Tibial nerve (tissue), 4 donors: Measurements from ENCODE around the gene A3GALT2. TPM values are rescaled to one million over a fixed set of nuclear protein-coding genes. Genes with fewer than 3 reads are reported as not detected.

Experiments
- DNase-seq, 2 donors: peaks; one replicate each; pipeline ENCODE4 v3.0.0-alpha.2; 2019; ENCODE audit warnings: low spot score in 2 of 2
- H3K27ac ChIP-seq, 4 donors: fragments of 200-600 bp; sonication (generic) in 3 of 4; one replicate each; pipeline ENCODE4 v1.5.1; 2017 to 2019; ENCODE audit warnings: mild to moderate bottlenecking in 1 of 4
- H3K27me3 ChIP-seq, 2 donors: fragments of 200-600 bp; sonication (generic) in 1 of 2; one replicate each; pipeline versions ENCODE4 v1.5.1 to v1.6.0; 2017 to 2019
- H3K36me3 ChIP-seq, 3 donors: fragments of 200-600 bp; sonication (generic); one replicate each; pipeline ENCODE4 v1.5.1; 2018 to 2019
- H3K4me1 ChIP-seq, 4 donors: fragments of 200-600 bp; sonication (generic) in 3 of 4; one replicate each; pipeline ENCODE4 v1.5.1; 2017 to 2019
- H3K4me3 ChIP-seq, 4 donors: fragments of 200-600 bp; sonication (generic) in 3 of 4; one replicate each; pipeline ENCODE4 v1.5.1; 2017 to 2019; ENCODE audit warnings: mild to moderate bottlenecking in 1 of 4, moderate library complexity in 1 of 4
- H3K9me3 ChIP-seq, 4 donors: fragments of 200-600 bp; sonication (generic) in 3 of 4; one replicate each; pipeline ENCODE4 v1.5.1; 2017 to 2019
- CTCF ChIP-seq, 5 experiments: fragments of 200-600 bp in 3 of 5; fragments of 450-650 bp in 2 of 5; sonication (generic) in 3 of 5; IDR thresholded peaks; one replicate each; pipeline ENCODE4 v1.5.1; 2016 to 2019; ENCODE audit warnings: antibody characterized with exemption in 5 of 5, mild to moderate bottlenecking in 3 of 5, moderate library complexity in 2 of 5
- EP300 ChIP-seq, 2 donors: sonication (generic); formaldehyde crosslinking; IDR thresholded peaks; one replicate each; pipeline ENCODE4 v1.6.1; 2017; ENCODE audit warnings: antibody characterized with exemption in 2 of 2, mild to moderate bottlenecking in 1 of 2
- POLR2A ChIP-seq, 2 donors: fragments of 450-650 bp; IDR thresholded peaks; one replicate each; pipeline ENCODE4 v1.6.1; 2017; ENCODE audit warnings: antibody characterized with exemption in 2 of 2, mild to moderate bottlenecking in 2 of 2, moderate library complexity in 2 of 2
- WGBS, 2 donors: methylation state at CpG; one replicate each; pipeline ENCODE4 v1.1.5; 2018; 5-methylcytosine and 5-hydroxymethylcytosine counted together
- total RNA-seq, 4 donors: library from RNA; depleted of rRNA; stranded (reverse); fragments of >200 nt; gene quantifications; one replicate each; pipeline ENCODE4 v1.1.0, GENCODE V29; 2016

The A3GALT2 gene
- total RNA-seq, 4 donors from 2014 or later: 0.42 to 0.66 TPM; not detected in 2

GRCh38 chr1:33300673-33301072 is 20.2 kb downstream of the A3GALT2 start:
- WGBS, 2 donors: 41 to 67% methylated on average over 5 of the region's 5 CpGs
- Histone ChIP-seq H3K36me3 (peaks cover 0 to 36% (median 5%) of the 10 kb centered on the region in 3 donors), H3K4me1 (peaks cover 3 to 42% (median 20%) of the 10 kb centered on the region in 4 donors), H3K9me3 (no peaks in the 10 kb centered on the region), H3K27ac (peak overlapping the region; percentile 47 to 85 (median 78)), H3K4me3 (no peak overlapping the region), H3K27me3 (no peaks in the 10 kb centered on the region)
- TF ChIP-seq CTCF (IDR thresholded peaks at IDR 0.05) (no peak), POLR2A (IDR thresholded peaks at IDR 0.05) (no peak), EP300 (IDR thresholded peaks at IDR 0.05) (peak in 1 of 2 donors; percentile 20)
- peak; percentile 55 to 75 for DNase-seq

- Histone ChIP-seq H3K27ac (peak overlapping the region; percentile 35 to 85 (median 66)), H3K27me3 (no peaks in the 10 kb centered on the region), H3K36me3 (peaks cover 0 to 44% (median 5%) of the 10 kb centered on the region in 3 donors), H3K4me3 (no peak overlapping the region), H3K9me3 (no peaks in the 10 kb centered on the region), H3K4me1 (peaks cover 3 to 52% (median 22%) of the 10 kb centered on the region in 4 donors)
- DNase-seq: no peak
- TF ChIP-seq EP300 (IDR thresholded peaks at IDR 0.05) (no peak), CTCF (IDR thresholded peaks at IDR 0.05) (no peak), POLR2A (IDR thresholded peaks at IDR 0.05) (no peak)
- 87 to 91% methylated on average over 13 to 15 of the region's 15 CpGs for WGBS, 2 donors
These were observed 21.3 kb downstream of the A3GALT2 start for GRCh38 chr1:33299461-33300155.

- WGBS, 2 donors: 67 to 74% methylated on average over 17 to 18 of the region's 18 CpGs
- peak; percentile 65 to 72 for DNase-seq
These were observed 22.1 kb downstream of the A3GALT2 start for GRCh38 chr1:33298623-33299277.

GRCh38 chr1:33297911-33298622 is 22.8 kb downstream of the A3GALT2 start:
- WGBS, 2 donors: 89 to 94% methylated on average over 4 of the region's 4 CpGs
- DNase-seq: no peak
- Histone ChIP-seq H3K27ac (peak overlapping the region in 3 of 4 donors; percentile 57 to 85 (median 61)), H3K27me3 (no peaks in the 10 kb centered on the region), H3K4me3 (no peak overlapping the region), H3K9me3 (no peaks in the 10 kb centered on the region), H3K4me1 (peaks cover 3 to 59% (median 22%) of the 10 kb centered on the region in 4 donors), H3K36me3 (peaks cover 0 to 57% (median 5%) of the 10 kb centered on the region in 3 donors)
- TF ChIP-seq CTCF (IDR thresholded peaks at IDR 0.05): no peak

More at GRCh38 chr1:33298623-33299277, 22.1 kb downstream of the A3GALT2 start:
- Histone ChIP-seq H3K4me3 (no peak overlapping the region), H3K27ac (peak overlapping the region in 3 of 4 donors; percentile 57 to 85 (median 61)), H3K4me1 (peaks cover 3 to 52% (median 22%) of the 10 kb centered on the region in 4 donors), H3K36me3 (peaks cover 0 to 53% (median 5%) of the 10 kb centered on the region in 3 donors), H3K9me3 (no peaks in the 10 kb centered on the region), H3K27me3 (no peaks in the 10 kb centered on the region)
- TF ChIP-seq EP300 (IDR thresholded peaks at IDR 0.05) (no peak), POLR2A (IDR thresholded peaks at IDR 0.05) (no peak), CTCF (IDR thresholded peaks at IDR 0.05) (peak; percentile 75 to 92 (median 87))
